A549 (cell line): Measurements from ENCODE around the gene CFAP100. TPM values are rescaled to one million over a fixed set of nuclear protein-coding genes. Genes with fewer than 3 reads are reported as not detected.

Experiments
- ATAC-seq, 2 experiments: fragments of 200-7000 bp in 1 of 2; fragments of >200 bp in 1 of 2; cut with Nextera tagmentation in 1 of 2; cut with Tn5 transposase in 1 of 2; 3 replicates each; pipeline versions ENCODE4 v1.8.0 to v1.9.1; 2018 to 2020; ENCODE audit warnings: mild to moderate bottlenecking in 1 of 2, moderate library complexity in 1 of 2
- CTCF ChIA-PET: fragments of 300-600 bp; sonication (Branson Sonifier 250); formaldehyde crosslinking; extraction: SDS; loops from one replicate; lab custom pipeline; 2021; ENCODE audit warnings: antibody characterized with exemption, inconsistent platforms; lab: Yijun Ruan, JAX
- POLR2A ChIA-PET: fragments of 350-600 bp; formaldehyde crosslinking; extraction: SDS; loops from one replicate; lab custom pipeline; 2021; ENCODE audit warnings: antibody characterized with exemption, inconsistent platforms; lab: Yijun Ruan, JAX
- DNase-seq, 2 experiments: peaks; one replicate each; pipeline versions ENCODE4 v3.0.0 to v3.0.0-alpha.2; 2011 to 2016; ENCODE audit warnings: low read depth in 1 of 2, low spot score in 1 of 2
- FAIRE-seq: peaks from 2 replicates; lab custom pipeline; 2011; peaks lifted over from hg19 to GRCh38; lab: Jason Lieb, UNC
- H3K27ac ChIP-seq, 2 experiments: fragments of >200 bp; sonication (Bioruptor Twin); formaldehyde crosslinking; 3 replicates each; pipeline ENCODE4 v1.5.1; 2016 to 2017
- H3K4me1 ChIP-seq: fragments of >200 bp; sonication (Bioruptor Twin); formaldehyde crosslinking; 3 replicates; pipeline ENCODE4 v1.6.1; 2016
- H3K4me2 ChIP-seq: fragments of >200 bp; sonication (Bioruptor Twin); formaldehyde crosslinking; 3 replicates; pipeline ENCODE4 v1.6.1; 2016
- H3K4me3 ChIP-seq: fragments of >200 bp; sonication (Bioruptor Twin); formaldehyde crosslinking; 3 replicates; pipeline ENCODE4 v1.5.1; 2016
- H3K9me3 ChIP-seq: fragments of >200 bp; sonication (Bioruptor Twin); formaldehyde crosslinking; 3 replicates; pipeline ENCODE4 v1.6.1; 2016
- BHLHE40 ChIP-seq: IDR thresholded peaks from 2 replicates; pipeline ENCODE4 v1.6.1; 2012; ENCODE audit warnings: low read depth, low read length, inconsistent platforms
- CBX2 ChIP-seq: fragments of 200-600 bp; sonication (generic); IDR thresholded peaks from 2 replicates; pipeline ENCODE4 v1.6.1; 2016; ENCODE audit warnings: low read depth, mild to moderate bottlenecking, borderline replicate concordance
- CBX8 ChIP-seq: fragments of 200-600 bp; sonication (generic); IDR thresholded peaks from 2 replicates; pipeline ENCODE4 v1.6.1; 2016
- CHD4 ChIP-seq: fragments of 200-600 bp; sonication (generic); IDR thresholded peaks from 2 replicates; pipeline ENCODE4 v1.6.1; 2016; ENCODE audit warnings: antibody characterized with exemption, mild to moderate bottlenecking, borderline replicate concordance
- EHMT2 ChIP-seq: fragments of 200-600 bp; sonication (generic); IDR thresholded peaks from 2 replicates; pipeline ENCODE4 v1.6.1; 2016; ENCODE audit warnings: antibody characterized with exemption, low read depth, mild to moderate bottlenecking, moderate library complexity
- FOXS1 ChIP-seq: fragments of 250-450 bp; sonication (Bioruptor Pico); IDR thresholded peaks from 2 replicates; pipeline ENCODE4 v1.5.0; 2020; ENCODE audit warnings: mild to moderate bottlenecking, moderate library complexity
- HDAC2 ChIP-seq: fragments of 200-600 bp; sonication (generic); IDR thresholded peaks from 2 replicates; pipeline ENCODE4 v1.6.1; 2016
- HEYL ChIP-seq: fragments of 250-450 bp; sonication (Bioruptor Pico); IDR thresholded peaks from 2 replicates; pipeline ENCODE4 v1.8.0; 2021; ENCODE audit warnings: mild to moderate bottlenecking, moderate library complexity
- HOXB5 ChIP-seq: fragments of 250-450 bp; sonication (Bioruptor Pico); IDR thresholded peaks from 2 replicates; pipeline ENCODE4 v1.5.0; 2020; ENCODE audit warnings: mild to moderate bottlenecking, moderate library complexity
- JUN ChIP-seq, 2 experiments: fragments of >200 bp; sonication (Bioruptor Twin); formaldehyde crosslinking; IDR thresholded peaks; 2 replicates in 1 of 2; 3 replicates in 1 of 2; pipeline ENCODE4 v1.6.1; 2016 to 2017
- JUNB ChIP-seq: fragments of >200 bp; sonication (Bioruptor Twin); formaldehyde crosslinking; IDR thresholded peaks from 2 replicates; pipeline ENCODE4 v1.6.1; 2016
- KDM1A ChIP-seq: fragments of 200-600 bp; sonication (generic); IDR thresholded peaks from 2 replicates; pipeline ENCODE4 v1.6.1; 2016; ENCODE audit warnings: low read depth, mild to moderate bottlenecking
- KDM5A ChIP-seq: fragments of 200-600 bp; sonication (generic); IDR thresholded peaks from 2 replicates; pipeline ENCODE4 v1.6.1; 2016; ENCODE audit warnings: antibody characterized with exemption, mild to moderate bottlenecking
- RARB ChIP-seq: fragments of 250-450 bp; sonication (Bioruptor Pico); IDR thresholded peaks from 2 replicates; pipeline ENCODE4 v1.8.0; 2021; ENCODE audit warnings: mild to moderate bottlenecking, moderate library complexity
- RNF2 ChIP-seq: fragments of 200-600 bp; sonication (generic); IDR thresholded peaks from 2 replicates; pipeline ENCODE4 v1.6.1; 2016; ENCODE audit warnings: low read depth, mild to moderate bottlenecking, antibody characterized with exemption, moderate library complexity, borderline replicate concordance
- SMC3 ChIP-seq: fragments of >200 bp; sonication (Bioruptor Twin); formaldehyde crosslinking; IDR thresholded peaks from 3 replicates; pipeline ENCODE4 v1.6.1; 2018; ENCODE audit warnings: inconsistent platforms
- TP53 ChIP-seq: fragments of 250-450 bp; sonication (Bioruptor Pico); IDR thresholded peaks from 2 replicates; pipeline ENCODE4 v1.5.0; 2021; ENCODE audit warnings: mild to moderate bottlenecking, moderate library complexity
- whole genome bisulfite sequencing: methylation state at CpG from one replicate; pipeline ENCODE4 v1.1.6; 2017; ENCODE audit errors: missing lambda C conversion rate; 5-methylcytosine and 5-hydroxymethylcytosine counted together
- polyA plus RNA-seq, 4 experiments: library from polyadenylated mRNA; depleted of rRNA in 3 of 4; stranded (reverse); fragments of >200 nt; fragmentation: RNase III in 1 of 4; extraction: RNeasy Plus Mini Kit Qiagen cat#74134 plus additional on column Dnase treatment in 1 of 4; gene quantifications; 2 replicates in 3 of 4; 3 replicates in 1 of 4; pipeline ENCODE4 v1.2.3, GENCODE V29; 2011 to 2017
- TF ChIP-seq, protein P1 (sequence below): IDR thresholded peaks from 2 replicates; pipeline ENCODE4 v1.6.1; 2012
- TF ChIP-seq, protein P2 (sequence below): fragments of >200 bp; sonication (Bioruptor Twin); formaldehyde crosslinking; IDR thresholded peaks from 3 replicates; pipeline ENCODE4 v1.6.1; 2016
- TF ChIP-seq, protein P3 (sequence below): fragments of 200-600 bp; sonication (generic); IDR thresholded peaks from 2 replicates; pipeline ENCODE4 v1.6.1; 2016; ENCODE audit warnings: antibody characterized with exemption, mild to moderate bottlenecking, moderate library complexity
- TF ChIP-seq, protein P4 (sequence below): fragments of 450-650 bp; IDR thresholded peaks from 2 replicates; pipeline ENCODE4 v1.6.1; 2014; ENCODE audit warnings: antibody characterized with exemption
- TF ChIP-seq, protein P5 (sequence below): fragments of >200 bp; sonication (Bioruptor Twin); formaldehyde crosslinking; IDR thresholded peaks from 3 replicates; pipeline ENCODE4 v1.5.1; 2016
- TF ChIP-seq, protein P6 (sequence below): IDR thresholded peaks from 2 replicates; pipeline ENCODE4 v1.6.1; 2012
- TF ChIP-seq, protein P7 (sequence below): IDR thresholded peaks from 2 replicates; pipeline ENCODE4 v1.6.1; 2012; ENCODE audit warnings: low read depth, borderline replicate concordance

CFAP100 gene
- polyA plus RNA-seq, 2 of the 4 experiments (the other 2 are of a cell fraction): not detected

GRCh38 chr3:126375835-126376331, 18.8 kb upstream of the CFAP100 start:
- H3K9me3 ChIP-seq: no peaks in the 10 kb centered on the region
- FAIRE-seq (no peak), ATAC-seq (no peak), DNase-seq (no peak)
- no peak overlapping the region for H3K27ac ChIP-seq
- no peak overlapping the region for H3K4me3 ChIP-seq
- ChIA-PET CTCF (no interaction called here), POLR2A (no interaction called here)
- no peak for TF ChIP-seq BHLHE40
- TF ChIP-seq RARB: no peak
- TF ChIP-seq, protein P1, sequence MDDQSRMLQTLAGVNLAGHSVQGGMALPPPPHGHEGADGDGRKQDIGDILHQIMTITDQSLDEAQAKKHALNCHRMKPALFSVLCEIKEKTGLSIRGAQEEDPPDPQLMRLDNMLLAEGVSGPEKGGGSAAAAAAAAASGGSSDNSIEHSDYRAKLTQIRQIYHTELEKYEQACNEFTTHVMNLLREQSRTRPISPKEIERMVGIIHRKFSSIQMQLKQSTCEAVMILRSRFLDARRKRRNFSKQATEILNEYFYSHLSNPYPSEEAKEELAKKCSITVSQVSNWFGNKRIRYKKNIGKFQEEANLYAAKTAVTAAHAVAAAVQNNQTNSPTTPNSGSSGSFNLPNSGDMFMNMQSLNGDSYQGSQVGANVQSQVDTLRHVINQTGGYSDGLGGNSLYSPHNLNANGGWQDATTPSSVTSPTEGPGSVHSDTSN: no peak
- TF ChIP-seq RNF2: no peak
- TF ChIP-seq SMC3: no peak
- no peak for TF ChIP-seq HOXB5
- TF ChIP-seq JUN (IDR thresholded peaks at IDR 0.05): no peak
- no peaks in the 10 kb centered on the region for H3K4me1 ChIP-seq
- 79% methylated on average over 9 of the region's 13 CpGs for WGBS
- no peak overlapping the region for H3K4me2 ChIP-seq

DNA sequence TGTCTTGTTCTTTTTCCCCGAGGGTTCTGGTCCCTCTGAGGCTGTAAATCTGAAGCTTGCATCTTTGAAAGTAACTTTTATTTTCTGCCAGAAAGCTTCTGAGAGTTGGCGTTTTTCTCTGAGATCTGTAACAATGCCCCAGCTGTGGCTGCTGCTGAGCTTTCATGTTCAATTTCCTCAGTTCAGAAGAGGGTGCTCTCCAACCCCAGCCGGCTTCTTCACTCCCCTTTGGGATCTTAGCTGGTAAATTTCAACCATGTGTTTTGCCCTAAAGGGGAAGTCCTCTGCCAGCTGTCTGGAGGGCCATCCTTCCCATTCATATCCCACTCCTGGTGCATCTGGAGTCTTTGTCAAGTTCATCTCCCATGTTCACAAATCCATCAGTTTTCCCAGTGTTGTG, 18.3 kb upstream of the CFAP100 start:
- Histone ChIP-seq H3K27ac (no peak overlapping the region), H3K4me3 (no peak overlapping the region), H3K4me1 (no peaks in the 10 kb centered on the region), H3K9me3 (no peaks in the 10 kb centered on the region), H3K4me2 (no peak overlapping the region)
- FAIRE-seq (no peak), ATAC-seq (no peak), DNase-seq (no peak)
- no peak for TF ChIP-seq SMC3
- TF ChIP-seq, protein P2, sequence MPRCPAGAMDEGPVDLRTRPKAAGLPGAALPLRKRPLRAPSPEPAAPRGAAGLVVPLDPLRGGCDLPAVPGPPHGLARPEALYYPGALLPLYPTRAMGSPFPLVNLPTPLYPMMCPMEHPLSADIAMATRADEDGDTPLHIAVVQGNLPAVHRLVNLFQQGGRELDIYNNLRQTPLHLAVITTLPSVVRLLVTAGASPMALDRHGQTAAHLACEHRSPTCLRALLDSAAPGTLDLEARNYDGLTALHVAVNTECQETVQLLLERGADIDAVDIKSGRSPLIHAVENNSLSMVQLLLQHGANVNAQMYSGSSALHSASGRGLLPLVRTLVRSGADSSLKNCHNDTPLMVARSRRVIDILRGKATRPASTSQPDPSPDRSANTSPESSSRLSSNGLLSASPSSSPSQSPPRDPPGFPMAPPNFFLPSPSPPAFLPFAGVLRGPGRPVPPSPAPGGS: no peak
- TF ChIP-seq CBX2: no peak
- no peak for TF ChIP-seq EHMT2
- TF ChIP-seq, protein P3, sequence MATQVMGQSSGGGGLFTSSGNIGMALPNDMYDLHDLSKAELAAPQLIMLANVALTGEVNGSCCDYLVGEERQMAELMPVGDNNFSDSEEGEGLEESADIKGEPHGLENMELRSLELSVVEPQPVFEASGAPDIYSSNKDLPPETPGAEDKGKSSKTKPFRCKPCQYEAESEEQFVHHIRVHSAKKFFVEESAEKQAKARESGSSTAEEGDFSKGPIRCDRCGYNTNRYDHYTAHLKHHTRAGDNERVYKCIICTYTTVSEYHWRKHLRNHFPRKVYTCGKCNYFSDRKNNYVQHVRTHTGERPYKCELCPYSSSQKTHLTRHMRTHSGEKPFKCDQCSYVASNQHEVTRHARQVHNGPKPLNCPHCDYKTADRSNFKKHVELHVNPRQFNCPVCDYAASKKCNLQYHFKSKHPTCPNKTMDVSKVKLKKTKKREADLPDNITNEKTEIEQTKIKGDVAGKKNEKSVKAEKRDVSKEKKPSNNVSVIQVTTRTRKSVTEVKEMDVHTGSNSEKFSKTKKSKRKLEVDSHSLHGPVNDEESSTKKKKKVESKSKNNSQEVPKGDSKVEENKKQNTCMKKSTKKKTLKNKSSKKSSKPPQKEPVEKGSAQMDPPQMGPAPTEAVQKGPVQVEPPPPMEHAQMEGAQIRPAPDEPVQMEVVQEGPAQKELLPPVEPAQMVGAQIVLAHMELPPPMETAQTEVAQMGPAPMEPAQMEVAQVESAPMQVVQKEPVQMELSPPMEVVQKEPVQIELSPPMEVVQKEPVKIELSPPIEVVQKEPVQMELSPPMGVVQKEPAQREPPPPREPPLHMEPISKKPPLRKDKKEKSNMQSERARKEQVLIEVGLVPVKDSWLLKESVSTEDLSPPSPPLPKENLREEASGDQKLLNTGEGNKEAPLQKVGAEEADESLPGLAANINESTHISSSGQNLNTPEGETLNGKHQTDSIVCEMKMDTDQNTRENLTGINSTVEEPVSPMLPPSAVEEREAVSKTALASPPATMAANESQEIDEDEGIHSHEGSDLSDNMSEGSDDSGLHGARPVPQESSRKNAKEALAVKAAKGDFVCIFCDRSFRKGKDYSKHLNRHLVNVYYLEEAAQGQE: no peak
- no peak for TF ChIP-seq RARB
- no peak for TF ChIP-seq CHD4
- no peak for TF ChIP-seq CBX8
- POLR2A ChIA-PET: no interaction called here
- WGBS: 35% methylated on average over 3 of the region's 3 CpGs
- CTCF ChIA-PET: no interaction called here

- H3K4me1 ChIP-seq: no peaks in the 10 kb centered on the region
- POLR2A ChIA-PET: no interaction called here
- FAIRE-seq: no peak
- TF ChIP-seq, protein P4, sequence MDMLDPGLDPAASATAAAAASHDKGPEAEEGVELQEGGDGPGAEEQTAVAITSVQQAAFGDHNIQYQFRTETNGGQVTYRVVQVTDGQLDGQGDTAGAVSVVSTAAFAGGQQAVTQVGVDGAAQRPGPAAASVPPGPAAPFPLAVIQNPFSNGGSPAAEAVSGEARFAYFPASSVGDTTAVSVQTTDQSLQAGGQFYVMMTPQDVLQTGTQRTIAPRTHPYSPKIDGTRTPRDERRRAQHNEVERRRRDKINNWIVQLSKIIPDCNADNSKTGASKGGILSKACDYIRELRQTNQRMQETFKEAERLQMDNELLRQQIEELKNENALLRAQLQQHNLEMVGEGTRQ: no peak
- no peak for TF ChIP-seq HEYL (CRISPR knock-in tag)
- TF ChIP-seq JUNB: no peak
- TF ChIP-seq KDM1A: no peak
- TF ChIP-seq KDM5A: no peak
- TF ChIP-seq, protein P2: no peak
- no peak for TF ChIP-seq FOXS1 (CRISPR knock-in tag)
- TF ChIP-seq, protein P5, sequence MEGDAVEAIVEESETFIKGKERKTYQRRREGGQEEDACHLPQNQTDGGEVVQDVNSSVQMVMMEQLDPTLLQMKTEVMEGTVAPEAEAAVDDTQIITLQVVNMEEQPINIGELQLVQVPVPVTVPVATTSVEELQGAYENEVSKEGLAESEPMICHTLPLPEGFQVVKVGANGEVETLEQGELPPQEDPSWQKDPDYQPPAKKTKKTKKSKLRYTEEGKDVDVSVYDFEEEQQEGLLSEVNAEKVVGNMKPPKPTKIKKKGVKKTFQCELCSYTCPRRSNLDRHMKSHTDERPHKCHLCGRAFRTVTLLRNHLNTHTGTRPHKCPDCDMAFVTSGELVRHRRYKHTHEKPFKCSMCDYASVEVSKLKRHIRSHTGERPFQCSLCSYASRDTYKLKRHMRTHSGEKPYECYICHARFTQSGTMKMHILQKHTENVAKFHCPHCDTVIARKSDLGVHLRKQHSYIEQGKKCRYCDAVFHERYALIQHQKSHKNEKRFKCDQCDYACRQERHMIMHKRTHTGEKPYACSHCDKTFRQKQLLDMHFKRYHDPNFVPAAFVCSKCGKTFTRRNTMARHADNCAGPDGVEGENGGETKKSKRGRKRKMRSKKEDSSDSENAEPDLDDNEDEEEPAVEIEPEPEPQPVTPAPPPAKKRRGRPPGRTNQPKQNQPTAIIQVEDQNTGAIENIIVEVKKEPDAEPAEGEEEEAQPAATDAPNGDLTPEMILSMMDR: no peak
- TF ChIP-seq HDAC2: no peak
- TF ChIP-seq, protein P6, sequence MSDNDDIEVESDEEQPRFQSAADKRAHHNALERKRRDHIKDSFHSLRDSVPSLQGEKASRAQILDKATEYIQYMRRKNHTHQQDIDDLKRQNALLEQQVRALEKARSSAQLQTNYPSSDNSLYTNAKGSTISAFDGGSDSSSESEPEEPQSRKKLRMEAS: no peak
- TF ChIP-seq TP53 (CRISPR knock-in tag): no peak
- no peak for TF ChIP-seq HOXB5
- TF ChIP-seq, protein P7, sequence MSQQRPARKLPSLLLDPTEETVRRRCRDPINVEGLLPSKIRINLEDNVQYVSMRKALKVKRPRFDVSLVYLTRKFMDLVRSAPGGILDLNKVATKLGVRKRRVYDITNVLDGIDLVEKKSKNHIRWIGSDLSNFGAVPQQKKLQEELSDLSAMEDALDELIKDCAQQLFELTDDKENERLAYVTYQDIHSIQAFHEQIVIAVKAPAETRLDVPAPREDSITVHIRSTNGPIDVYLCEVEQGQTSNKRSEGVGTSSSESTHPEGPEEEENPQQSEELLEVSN: no peak
- WGBS: 85% methylated on average over 2 of the region's 3 CpGs
- DNase-seq: no peak
- no peak overlapping the region for H3K27ac ChIP-seq
- CTCF ChIA-PET: interaction anchor here (1.2 kb wide), 1 partner anchor 302 kb away, joined by 3 read pairs; no protein-coding TSS in a partner anchor
- no peak overlapping the region for H3K4me3 ChIP-seq
- H3K4me2 ChIP-seq: no peak overlapping the region
- no peaks in the 10 kb centered on the region for H3K9me3 ChIP-seq
- ATAC-seq: no peak
These were observed 17.5 kb upstream of the CFAP100 start for GRCh38 chr3:126377211-126377610.
